Transverse colon (tissue), 3 donors: ENCODE data around the gene ARIH1.

ENCODE experiments used
- CTCF ChIP-seq, 5 experiments: fragments of 200-600 bp in 3 of 5; fragments of 450-650 bp in 2 of 5; sonication (generic) in 3 of 5; IDR thresholded peaks; 1 replicate in 2 of 5; 2 replicates in 3 of 5; pipeline ENCODE4 v1.5.1; 2016 to 2017; ENCODE audit warnings: antibody characterized with exemption in 5 of 5, inconsistent platforms in 3 of 5, mild to moderate bottlenecking in 2 of 5, moderate library complexity in 1 of 5
- POLR2A ChIP-seq: fragments of 450-650 bp; IDR thresholded peaks from one replicate; pipeline ENCODE4 v1.6.1; 2016; ENCODE audit warnings: antibody characterized with exemption, mild to moderate bottlenecking, moderate library complexity

GRCh38 chr15:72460402-72460801 lies 13.7 kb upstream of the ARIH1 start:
- TF ChIP-seq CTCF (IDR thresholded peaks at IDR 0.05), result no peak
- no peak for TF ChIP-seq POLR2A
